SK-N-DZ (cell line): ENCODE results near the gene TGM1.
"Not testable (repeated sequence)": the region's sequence is repeated elsewhere in the genome, so short reads cannot be mapped to it uniquely, and the experiment has no call there.

Experiments
- DNase-seq: peaks from one replicate; pipeline ENCODE4 v3.0.0-alpha.2; 2015; ENCODE audit warnings: low spot score

The TGM1 gene

DNA sequence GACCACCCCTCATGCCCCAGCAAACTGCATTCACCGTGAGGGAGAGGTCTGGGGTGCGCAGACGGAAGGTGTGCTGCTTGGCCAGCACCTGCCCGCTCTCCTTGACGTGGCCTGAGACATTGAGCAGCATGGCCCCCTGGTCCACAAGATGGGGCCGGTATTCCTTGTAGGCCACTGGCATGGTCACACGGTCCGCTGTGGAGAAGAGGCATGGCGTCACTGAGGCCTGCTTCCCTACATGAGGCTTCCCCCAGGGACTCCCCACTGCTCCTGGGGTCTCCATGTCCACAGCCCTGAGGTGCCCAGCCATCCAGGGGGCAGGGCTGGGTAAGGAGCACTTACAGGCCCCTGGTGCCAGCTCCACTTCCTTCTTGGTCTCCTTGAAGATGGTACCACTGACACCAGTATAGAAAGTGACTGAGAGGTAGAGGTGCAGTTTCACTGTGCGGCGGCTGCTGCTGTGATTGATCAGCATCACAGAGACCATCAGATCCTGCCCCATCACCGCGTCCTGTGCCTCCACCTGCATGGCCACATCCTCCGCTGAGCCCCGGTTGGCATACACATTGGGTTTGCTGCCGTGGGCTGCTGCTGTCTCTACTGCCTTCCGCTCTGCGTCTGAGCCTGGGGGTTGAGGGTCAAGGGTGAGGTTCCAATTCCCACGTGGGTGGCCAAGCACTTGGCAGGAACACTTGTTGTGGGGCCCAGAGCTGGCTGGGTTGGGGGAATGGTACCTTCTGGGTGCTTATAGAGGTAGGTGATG lies 8.2 kb downstream of the TGM1 start:
- no peak for DNase-seq

DNA sequence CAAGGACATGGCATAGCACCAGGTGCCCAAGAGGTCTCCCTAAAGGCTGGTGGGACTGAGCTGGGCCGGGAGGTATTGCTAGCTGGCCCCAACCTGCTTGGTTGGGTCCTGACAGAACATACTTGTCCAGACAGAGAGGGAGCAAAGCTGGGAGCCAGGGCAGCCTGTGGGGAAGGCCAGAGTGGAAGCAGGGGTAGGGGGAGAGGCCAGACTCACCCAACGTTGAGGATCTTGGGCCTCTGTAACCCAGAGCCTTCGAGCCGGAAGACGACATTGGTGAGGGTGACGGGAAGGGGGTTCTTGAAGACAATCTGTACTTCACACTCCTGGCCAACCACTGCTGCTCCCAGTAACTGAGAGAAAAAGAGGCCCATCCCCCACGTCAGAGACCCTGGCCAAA lies 9.0 kb downstream of the TGM1 start:
- no peak for DNase-seq

DNA sequence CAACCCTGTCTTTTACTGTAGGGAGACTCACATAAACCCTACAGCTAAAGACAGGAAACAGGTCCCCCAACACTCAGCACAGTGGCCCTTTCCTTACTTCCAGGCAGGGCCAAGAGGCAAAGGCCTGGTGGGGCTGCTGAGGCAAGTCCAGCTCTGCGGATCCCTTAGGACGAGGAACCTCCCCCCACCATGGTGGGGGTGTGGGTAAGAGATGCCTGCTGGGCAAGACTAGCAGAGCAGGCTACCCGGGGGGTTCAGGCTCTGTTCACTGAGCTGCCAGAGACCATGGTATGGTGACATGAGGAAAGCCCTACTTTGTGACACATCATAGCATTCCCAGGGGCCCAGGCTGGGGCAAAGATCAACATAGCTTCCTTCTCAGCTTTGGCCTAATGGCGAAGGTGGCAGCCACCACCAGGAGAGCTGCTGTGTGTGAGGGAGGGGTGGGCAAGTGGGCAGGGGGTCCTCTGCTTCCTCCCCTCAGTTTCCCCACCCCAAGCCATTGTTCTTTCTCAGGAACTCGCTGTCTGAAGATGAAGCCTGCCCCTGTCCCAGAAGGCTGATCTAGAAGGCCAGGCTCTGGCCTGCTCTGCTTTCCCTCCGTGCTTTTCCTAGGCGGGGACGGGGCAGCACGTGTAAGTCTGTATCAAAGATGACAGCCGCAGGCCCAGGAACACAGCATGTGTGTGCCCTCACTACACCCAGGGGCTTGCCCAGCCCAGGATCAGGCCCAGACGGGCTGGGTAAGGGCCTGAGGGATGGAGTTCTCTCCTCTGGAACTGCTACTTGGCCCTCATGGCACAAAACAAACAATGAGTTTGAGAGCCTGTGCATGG lies 10.5 kb downstream of the TGM1 start:
- no peak for DNase-seq

DNA sequence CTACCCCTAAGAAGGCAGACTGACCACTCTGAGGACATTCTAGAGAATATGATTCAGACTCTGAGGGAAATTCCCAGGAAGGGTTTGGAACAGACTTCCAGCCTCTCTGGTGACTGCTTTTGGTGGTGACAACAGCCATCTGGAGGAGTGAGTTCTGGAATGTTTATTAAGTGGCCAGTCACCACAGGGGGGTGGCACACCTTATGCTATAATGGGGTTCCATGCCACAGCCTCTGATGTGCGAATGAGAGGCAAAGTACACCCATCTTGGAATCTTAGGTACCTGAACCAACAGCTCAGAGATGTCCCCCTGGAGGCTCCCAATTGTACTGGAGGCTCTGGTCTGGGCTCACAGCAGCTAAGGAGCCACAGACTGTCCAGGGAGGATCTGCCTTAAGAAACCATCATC lies 11.1 kb downstream of the TGM1 start:
- DNase-seq: no peak

DNA sequence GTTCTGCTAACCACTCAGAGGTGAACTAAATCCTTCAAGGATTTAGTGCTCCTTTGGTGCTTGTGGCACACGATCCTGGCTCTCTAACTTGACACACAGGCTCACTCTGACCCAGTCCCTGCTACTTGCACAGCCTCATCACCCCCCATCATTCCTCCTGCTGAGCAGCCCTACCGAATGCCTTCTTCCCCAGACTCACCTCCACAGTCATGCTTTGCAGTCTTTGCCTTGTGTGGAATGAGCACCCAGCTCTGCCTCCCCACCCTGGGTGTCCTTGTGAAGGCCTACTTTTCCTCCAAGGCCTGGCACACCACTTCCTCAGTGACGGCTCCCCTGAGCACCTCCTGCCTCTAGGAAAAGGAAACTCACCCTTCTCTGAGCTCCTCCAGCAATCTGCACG lies 12.6 kb downstream of the TGM1 start:
- DNase-seq: no peak

DNA sequence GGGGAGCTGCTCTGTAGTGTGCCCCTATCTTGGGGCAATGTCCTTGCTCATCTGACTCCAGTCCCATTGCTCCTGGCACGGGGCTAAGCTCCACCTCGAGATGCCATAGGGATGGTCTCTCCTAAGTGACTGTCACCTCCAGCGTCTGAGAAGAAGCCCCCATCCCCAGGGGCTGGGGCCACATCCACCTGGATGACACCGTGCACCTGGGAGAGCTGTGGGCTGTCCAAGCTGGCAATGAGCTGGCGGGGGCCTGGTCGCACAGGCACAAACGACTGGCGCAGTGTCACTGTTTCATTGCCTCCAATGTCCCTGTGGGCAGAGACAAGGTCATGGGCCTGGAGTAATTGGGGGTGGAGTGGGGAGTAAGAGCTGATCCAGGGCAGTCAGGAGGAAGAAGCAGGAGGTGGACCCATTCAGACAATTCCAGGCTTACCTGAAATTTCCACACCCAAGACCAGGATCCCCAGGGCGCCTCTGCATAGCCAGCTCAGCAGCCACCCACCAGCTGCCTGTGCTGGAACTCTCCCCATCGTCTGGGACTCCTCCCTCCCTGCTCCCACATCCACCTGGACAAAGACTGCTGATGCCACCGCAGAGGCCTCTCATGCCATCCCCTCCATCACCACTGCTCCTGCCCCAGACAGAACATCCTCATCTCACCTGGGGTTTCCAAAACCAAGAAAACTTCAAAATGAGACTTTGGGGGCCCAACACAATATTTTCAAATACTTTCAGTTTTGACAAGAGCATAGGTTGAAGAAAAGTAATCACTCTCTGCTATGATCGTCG lies 13.6 kb downstream of the TGM1 start:
- DNase-seq: no peak

DNA sequence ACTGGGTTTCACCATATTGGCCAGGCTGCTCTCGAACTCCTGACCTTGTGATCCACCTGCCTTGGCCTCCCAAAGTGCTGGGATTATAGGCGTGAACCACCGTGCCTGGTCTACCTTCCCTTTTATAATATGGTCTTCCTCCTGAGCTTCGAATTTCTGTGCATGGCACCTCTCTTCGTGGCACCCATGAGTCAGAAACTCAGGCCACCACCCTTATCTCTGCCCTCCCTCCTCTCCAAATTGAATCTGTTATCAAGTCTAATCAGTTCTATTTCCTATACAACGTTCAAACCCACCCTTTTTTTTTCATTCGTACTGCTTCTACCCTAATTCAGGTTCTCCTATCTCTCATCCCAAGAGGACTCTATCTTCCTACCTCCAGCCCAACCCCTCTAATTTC lies 15.6 kb downstream of the TGM1 start:
- DNase-seq: no peak

DNA sequence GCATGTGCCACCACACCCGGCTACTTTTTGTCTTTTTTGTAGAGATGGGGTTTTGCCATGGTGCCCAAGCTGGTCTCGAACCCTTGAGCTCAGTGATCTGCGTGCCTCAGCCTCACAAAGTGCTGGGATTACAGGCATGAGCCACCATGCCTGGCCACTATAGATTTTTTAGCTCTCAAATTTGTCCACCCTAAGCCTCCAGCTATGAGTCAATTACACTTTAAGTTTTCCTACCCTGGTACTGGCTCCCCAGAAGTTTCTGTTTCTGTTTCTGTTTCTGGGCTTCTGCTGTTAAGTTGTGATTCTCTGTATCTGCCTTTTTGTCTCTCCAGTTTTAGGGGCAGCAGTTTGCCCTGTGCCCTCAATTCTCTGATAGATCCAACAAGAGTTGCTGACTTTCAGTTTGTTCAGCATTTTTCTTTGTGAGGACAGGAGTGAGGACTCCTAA lies 16.2 kb downstream of the TGM1 start:
- DNase-seq: no peak

DNA sequence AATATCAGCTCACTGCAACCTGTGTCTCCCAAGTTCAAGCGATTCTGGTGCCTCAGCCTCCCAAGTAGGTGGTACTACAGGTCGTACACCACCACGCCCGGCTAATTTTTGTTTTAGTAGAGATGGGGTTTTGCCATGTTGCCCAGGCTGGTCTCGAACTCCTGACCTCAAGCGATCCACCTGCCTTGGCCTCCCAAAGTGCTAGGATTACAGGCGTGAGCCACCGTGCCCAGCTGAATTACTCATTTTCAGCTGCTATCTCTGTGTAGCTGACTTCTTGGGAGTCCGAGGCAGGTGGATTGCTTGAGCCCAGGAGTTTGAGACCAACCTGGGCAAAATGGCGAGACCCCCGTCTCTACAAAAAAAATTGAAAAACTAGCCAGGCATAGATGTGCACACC lies 17.6 kb downstream of the TGM1 start:
- not testable (repeated sequence) for DNase-seq

DNA sequence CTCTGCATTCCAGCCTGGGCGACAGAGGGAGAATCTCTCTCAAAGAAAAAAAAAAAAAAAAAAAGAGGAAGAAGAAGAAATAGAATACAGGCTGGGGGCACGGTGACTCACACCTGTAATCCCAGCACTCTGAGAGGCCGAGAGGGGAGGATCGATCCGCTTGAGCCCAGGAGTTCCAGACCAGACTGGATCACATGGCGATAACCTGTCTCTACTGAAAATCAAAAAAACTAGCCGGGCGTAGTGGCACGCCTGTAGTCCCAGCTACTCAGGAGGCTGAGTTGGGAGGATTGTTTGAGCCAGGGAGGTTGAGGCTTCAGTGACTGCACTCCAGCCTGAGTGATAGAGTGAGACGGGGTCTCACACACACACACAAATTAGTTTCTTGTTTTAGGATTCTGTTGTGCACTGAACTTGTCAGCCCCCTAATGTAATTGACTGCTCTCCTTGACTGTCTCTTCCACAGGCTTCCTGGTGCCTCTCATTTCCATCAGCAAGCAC lies 19.6 kb downstream of the TGM1 start:
- no peak for DNase-seq

DNA sequence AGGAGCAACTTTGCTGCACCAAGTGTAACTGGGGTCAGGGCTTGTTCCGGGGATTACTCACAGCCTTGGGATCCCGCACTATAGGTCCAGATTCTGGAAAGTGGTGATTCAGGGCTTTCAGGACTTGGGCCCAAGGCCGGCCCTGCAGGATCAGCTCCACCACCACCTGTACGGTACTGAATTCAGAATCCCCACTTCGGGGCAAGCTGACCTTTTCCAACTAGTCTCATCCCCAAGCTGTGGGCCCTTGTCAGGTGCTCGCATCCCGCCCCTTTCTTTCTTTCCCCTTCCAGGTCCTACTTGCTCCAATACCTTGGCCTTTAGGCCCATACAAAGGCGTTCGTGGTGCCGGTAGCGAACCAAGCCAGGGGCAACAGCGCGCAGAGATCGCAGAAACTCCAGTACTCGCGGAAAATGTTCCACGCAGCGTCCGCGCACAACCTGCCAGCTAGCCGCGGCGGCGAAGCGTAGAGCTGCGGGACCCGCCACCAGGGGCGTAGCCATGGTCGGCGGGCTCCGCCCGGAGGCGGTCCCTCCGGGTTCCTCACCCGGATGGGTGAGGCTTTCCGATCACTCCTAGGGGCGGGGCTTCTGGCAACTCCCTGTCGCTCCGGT lies 21.0 kb downstream of the TGM1 start:
- DNase-seq: peak; percentile 94

DNA sequence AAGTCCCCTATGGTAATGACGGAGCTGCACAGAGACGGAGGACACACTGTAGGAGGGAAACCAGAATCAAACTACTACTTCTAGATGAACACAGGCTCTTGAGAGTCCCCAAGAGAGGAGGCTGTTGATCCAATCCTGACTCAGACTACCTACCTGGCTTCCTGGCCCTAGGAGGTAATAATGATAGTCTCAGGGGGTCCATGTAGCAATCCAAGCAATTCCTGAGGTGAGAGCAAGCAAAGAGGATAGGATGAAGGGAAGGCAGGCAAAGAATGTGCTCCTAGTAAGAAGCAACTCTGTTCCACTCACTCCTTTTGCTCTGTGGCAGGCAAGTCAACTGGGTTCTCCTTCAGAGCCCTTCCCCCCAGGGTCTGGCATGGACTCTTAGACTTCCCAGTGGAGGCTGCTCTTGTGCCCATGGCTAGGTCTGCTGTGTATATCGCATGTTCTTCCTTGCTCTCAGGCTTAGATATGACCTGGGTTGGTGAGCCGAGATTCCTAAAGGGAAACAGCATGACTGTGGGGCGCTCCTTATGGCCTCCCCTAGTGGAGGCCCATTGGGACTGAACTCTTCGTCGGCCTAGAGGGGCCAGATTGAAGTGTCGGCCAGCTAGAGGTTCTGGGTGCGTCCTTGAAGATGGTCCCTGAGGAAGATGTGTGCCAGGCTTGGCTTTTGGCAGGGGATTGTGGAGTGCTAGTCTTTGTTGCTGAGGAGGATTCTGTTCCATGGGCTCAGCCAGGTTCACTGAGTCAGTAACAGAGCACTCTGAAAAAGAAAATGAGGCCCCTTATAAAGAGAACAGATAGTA lies 22.7 kb downstream of the TGM1 start:
- no peak for DNase-seq

DNA sequence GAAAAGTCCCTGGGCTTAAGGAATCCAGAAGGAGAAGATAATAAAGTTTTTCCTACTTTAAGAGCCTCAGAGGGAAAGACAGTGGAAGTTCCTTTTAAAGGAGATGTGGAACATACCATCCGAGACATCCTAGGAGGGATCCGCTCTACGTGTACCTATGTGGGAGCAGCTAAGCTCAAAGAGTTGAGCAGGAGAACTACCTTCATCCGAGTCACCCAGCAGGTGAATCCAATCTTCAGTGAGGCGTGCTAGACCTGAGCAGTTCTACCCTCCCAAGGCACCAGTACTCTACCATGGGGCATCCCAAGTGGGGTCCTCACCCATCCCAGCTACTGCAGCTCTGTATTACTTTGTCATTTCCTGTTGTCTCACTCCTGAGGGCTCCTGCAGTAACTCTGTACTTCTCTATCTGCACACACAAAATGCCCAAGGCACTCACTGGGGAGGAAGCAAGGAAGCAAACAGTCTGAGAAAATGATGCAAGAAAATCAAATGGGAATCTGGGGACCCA lies 24.4 kb downstream of the TGM1 start:
- DNase-seq: no peak

DNA sequence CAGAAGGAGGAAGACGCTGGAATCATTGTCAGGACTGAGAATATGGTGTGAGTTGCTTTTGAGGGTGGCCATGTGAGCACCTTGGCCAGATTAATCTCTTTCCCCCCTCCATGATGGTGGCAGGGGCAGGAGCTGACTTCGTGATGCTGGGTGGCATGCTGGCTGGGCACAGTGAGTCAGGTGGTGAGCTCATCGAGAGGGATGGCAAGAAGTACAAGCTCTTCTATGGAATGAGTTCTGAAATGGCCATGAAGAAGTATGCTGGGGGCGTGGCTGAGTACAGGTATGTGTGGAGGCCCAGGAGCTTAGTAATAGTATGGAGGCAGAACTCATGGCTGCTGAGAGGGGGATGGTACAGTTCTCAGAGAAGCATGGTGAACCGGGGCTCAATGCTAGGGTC lies 24.9 kb downstream of the TGM1 start:
- no peak for DNase-seq

DNA sequence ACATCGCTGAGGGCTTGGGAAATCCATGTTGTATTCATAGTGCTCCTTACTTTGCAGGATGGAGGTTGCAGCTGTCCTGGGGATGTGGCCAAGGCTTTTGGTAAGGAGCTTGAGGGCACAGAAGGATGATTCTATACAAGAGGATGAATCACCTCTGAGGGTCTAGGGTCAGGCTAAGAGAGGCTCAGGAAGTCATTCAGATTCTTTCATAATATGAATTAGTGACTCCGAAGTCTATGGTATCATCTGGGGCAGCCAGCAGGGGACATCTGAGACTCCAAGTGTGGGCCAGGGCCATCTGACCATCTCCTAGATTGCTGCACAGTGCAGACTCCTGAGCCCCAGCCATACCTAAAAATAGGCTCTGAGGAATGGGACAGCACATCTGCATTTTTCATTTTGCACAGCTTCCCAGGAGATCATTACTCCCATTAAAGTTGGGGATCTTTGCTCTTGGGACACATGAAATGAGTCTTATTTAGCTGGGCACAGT lies 25.5 kb downstream of the TGM1 start:
- no peak for DNase-seq

DNA sequence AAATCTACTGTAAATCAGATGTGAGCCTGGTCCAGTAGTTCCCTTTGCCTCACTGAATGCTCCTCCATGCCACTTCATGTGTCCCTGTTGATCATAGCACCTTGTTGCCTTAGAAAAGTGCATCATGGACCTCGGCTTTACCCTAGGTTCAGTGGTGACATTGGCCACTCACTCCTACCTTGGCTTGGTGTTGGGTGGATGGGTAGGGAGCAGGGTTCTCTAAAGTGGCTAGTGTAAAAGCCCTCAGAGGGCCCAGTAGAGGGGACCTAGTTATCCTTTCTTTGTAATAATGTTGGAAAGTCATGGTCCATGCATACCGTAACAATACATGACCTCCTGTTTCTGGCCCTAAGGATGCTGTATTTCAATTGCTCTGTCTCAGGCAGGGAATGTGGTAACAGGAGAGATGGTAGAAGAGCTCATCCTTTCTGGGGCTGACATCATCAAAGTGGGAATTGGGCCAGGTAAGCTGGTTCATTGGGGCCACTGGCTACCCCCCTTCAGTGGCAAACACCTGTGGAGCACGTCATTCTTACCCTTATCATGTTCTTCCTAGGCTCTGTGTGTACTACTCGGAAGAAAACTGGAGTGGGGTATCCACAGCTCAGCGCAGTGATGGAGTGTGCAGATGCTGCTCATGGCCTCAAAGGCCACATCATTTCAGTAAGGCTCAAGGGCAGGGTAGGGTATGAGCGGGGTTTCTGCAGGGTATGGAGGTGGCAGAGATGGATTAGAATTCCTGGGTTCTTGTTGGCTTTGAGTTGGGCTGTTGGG lies 26.1 kb downstream of the TGM1 start:
- no peak for DNase-seq

DNA sequence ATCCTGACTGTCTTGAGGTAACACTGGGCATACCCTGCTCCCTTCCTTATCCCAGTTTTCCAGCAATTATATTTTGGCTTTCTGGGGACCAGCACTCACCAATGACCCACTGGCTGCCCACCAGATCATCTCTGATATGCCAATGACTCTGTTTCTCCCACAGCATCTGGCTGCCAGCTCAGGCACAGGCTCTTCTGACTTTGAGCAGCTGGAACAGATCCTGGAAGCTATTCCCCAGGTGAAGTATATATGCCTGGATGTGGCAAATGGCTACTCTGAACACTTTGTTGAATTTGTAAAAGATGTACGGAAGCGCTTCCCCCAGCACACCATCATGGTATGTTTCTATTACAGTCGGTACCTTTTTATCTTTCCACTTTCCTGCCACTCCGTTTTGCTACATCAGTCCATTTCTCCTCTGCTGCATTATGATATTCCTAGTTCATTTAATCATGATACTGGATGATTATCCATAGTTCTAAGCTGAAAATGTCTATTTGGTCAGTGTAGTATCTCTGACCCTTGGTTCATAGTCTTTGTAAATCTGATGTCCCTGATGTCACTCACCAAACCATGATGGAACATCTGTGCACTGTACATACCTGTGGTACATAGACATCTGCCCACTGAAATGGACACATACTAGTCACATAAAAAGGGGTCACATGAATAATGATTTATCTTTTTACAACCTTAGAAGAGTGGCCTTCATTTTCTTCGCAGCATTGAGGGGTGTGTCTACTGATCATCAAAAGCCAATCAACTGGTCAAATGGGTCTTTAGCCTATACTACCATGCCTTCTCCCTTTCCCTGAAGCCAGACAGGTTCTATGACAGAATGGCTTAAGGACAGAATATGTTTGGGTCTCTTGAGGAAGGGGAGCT lies 26.9 kb downstream of the TGM1 start:
- no peak for DNase-seq
